ENCODE data around the gene WWP2. TPM values are rescaled to one million over a fixed set of nuclear protein-coding genes. Genes with fewer than 3 reads are reported as not detected.

The WWP2 gene
- total RNA-seq, 1 experiment from 2014 or later: 21.5 TPM

Other genes with a start within 250 kb of the WWP2 start
- gene NFAT5, start 196.4 kb upstream of the WWP2 start, total RNA-seq (2014; rRNA removed; shearing (Covaris generic)): 10.7 and 11.9 TPM in 2 replicates
- gene NQO1, start 35.8 kb upstream of the WWP2 start, total RNA-seq (2014; rRNA removed; shearing (Covaris generic)): 2,459 and 2,684 TPM in 2 replicates
- 20.6 and 26.8 TPM in 2 replicates for gene NOB1, start 7.4 kb upstream of the WWP2 start, total RNA-seq (2014; rRNA removed; shearing (Covaris generic))
- under 0.01 and 0.10 TPM in 2 replicates for gene CLEC18A, start 189.0 kb downstream of the WWP2 start, total RNA-seq (2014; rRNA removed; shearing (Covaris generic))